SK-N-DZ (cell line): ENCODE data around the gene CTNNBL1.
A peak's percentile ranks its signal among the peaks of the same experiment; 100 is the strongest.

ENCODE experiments used
- DNase-seq: peaks from one replicate; pipeline ENCODE4 v3.0.0-alpha.2; 2015; ENCODE audit warnings: low spot score

The CTNNBL1 gene

DNA sequence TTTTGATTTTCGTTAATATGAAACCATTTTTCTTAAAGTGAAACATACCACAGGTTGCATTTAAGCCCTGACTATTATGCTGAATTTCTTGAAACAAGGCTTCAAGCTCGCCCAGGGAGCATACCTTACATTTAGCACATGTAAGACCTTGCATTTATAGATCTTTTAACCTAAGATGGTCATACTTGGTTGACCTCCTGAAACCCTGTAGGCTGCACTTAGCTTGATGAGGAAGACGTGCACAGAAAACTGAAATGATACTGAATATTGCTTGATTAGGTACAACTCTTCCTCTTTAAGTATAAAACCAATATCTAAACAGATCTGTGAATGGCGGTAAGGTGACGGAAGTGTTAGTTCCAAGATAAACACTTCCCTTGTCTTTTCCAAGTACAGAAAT, 82.2 kb downstream of the CTNNBL1 start:
- no peak for DNase-seq

DNA sequence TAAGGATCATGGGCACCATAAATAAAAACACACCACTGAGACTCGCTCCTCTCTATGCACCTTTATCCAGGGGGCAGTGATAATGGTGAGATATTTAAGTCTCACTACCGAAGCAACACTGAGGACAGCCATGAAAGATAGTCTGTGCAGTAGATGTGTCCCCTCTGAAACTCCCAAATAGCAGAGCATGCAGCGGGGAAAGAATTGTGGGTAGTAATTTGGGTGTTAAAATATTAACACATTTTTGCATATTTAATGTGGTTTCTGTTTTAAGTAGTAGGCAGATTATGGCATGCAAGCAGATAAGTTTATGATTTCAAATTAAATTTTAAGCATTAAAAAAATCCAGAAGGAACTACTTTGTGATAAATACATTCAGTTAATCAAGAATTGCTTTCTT, 82.7 kb downstream of the CTNNBL1 start:
- no peak for DNase-seq

DNA sequence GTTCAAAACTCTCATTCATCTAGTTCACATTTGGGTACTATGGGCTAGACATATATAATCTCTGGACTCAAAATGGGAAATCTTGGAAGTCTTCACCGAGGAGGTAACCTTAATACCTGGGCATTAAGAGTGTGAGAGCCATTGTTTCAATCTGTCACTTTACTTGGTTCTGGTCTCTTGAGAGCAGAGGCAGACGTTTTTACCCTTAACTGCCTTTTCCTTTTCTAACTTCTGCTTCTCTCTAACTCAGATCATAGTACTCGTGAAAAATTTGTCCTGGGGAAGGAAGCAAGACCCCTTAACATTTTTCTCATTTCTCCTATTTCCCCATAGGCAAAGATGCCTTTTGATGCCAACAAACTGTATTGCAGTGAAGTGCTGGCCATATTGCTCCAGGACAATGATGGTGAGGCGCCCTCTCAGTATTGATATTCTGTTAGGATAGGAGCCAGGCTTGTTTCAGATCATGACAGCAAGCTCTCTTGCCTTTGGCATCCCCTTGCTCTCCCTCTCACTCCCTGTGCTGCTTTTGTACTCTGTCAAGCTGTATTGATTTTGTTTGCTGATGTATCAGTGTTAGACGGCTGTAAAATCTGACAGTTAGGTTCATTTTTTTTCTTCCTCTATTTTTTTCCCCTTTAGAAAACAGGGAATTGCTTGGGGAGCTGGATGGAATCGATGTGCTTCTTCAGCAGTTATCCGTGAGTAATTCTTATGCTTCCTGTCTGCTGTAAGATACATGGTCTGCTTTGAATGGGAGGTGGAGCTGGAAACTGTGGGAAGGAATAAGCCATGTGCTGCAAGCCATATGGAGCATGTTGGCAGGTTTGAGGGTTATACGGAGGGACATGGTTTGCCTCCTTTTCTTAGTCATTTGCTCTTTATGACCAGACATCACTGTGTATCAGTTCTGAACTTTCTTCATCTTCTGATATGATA, 83.5 kb downstream of the CTNNBL1 start:
- no peak for DNase-seq

DNA sequence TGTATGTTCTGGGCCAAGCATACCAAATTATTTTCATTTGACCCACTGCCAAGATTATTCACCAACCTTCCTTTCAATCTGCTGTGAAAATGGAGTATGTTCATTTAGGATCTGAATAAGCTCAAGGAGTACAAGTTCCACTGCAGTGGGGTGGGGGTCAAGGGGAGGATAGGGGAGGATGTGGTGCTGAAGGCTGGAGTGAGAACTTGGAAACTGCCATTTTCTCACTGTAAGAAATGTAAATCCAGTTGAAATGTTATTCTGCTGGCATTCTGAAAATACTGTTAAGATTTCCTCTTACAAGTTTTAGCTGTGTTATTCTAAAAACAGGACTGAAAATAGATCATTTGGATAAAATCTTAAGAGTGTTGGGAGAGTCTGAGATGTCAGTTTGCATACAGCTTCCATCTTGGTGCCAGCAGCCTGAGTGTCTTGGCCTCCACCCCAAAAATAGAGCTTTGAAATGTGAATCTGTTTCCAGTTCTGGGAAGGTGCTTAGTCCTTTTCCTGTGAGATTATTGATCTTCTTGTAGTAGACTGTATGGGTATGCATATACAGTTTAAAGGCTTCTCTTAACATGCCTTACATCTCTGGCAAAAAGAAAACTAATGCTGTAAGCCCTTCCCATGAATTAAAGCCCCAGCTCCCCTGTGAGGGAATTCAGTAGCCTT, 84.3 kb downstream of the CTNNBL1 start:
- no peak for DNase-seq

DNA sequence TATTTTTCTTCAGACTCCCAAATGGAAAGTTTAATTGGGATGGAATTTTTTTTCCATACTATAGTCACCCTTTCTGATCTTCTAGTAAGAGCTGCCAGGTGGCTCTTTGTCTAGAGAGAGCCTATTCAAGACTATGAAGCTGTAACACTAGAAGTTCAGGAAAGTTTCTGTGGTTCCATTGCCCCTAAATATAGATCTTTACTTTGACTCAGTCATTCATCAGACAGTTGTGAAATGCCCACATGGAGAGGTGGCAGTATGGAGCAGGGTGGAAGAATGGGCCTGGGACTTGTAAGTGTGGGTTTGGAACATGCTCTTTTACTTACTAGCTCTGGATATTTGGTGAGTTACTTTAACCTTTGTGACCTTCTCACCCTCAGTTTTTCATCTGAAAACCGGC, 87.8 kb downstream of the CTNNBL1 start:
- DNase-seq, result no peak

DNA sequence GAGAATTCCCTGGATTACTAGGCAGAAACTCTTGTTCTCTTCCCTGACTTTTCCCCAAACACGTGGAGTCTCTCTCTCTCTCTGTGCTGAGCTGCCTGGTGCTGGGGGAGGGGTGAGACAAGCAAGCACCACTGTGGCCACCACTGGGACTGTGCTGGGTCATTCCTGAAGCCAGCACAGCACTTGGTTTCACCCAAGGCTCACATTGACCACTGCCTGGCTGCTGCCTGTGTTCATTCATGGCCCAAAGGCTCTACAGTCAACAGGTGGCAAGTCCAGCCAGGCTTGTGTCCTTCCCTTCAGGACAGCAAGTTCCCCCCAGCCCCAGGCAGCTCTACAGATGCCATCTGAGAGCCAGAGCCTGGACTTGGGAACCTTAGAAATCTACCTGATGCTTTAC, 92.2 kb downstream of the CTNNBL1 start:
- no peak for DNase-seq

DNA sequence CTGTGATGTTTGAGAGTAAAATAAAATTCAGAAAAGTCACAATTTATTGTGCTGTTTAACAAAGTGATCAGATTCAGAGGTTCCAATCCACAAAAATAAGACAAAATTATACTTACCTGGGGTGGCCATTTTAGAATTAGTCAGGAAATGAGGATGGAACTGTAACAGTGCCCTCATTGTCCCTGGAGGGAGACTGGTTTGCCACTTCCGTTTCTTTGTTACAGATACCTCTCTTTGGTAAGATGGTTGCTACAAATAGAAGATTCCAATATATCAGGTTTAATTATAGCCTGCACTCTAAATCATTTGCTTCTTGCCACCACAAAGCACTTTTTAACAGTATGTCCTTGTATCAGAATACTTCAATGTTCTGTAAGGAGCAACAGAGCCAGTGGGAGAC, 95.6 kb downstream of the CTNNBL1 start:
- DNase-seq, result no peak

DNA sequence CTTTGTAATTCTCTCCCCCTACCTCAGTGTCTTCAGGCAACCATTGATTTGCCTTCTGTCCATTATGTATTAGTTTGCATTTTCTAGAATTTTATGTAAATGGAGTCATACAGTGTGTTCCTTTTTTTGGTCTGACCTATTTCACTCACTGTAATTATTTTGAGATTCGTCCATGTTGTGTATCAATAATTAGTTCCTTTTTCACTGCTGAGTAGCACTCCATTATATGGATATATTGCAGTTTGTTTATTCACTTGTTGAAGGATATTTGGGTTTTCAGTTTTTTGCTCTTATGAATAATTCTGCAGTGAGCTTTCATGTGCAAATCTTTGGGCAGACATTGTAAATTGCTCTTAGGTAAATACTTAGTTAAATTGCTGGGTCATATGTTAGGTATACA, 97.1 kb downstream of the CTNNBL1 start:
- no peak for DNase-seq

DNA sequence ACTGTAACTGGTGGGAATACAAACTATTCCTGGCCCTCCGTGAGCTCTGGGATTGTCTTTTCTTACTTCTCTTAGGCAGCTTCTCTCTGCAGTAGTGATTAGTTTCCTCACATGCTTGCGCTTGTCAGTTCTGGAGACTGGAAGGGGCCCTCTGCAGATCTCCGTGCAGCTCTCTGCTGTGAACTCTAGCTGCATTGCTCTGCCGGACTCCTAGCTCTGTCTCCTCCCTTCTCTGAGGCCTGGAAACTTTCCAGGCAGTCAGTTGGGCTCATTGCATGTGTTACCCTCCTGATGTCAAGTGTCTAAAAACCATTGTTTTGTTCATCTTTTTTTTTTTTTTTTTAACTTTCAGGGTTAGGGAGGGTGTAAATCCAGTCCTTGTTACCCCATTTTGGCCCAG, 102.3 kb downstream of the CTNNBL1 start:
- no peak for DNase-seq

DNA sequence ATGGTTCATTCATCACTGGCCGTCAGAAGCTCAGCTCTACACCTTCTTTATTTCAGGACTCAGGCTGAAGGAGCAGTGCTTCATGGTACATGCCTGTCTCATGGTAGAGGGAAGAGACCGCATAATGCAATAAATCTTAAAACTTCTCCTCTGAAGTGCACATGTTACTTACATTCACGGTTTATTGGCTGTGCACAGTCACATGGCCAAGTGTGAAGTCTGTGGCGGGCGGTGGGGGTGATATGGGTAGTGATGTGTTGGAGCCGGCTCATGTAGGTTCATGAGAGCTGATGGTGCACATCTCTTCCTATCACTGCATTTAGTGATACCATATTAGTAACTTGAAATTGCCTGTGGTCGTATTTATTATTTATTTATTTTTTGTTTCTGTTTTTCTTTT, 102.9 kb downstream of the CTNNBL1 start:
- no peak for DNase-seq

DNA sequence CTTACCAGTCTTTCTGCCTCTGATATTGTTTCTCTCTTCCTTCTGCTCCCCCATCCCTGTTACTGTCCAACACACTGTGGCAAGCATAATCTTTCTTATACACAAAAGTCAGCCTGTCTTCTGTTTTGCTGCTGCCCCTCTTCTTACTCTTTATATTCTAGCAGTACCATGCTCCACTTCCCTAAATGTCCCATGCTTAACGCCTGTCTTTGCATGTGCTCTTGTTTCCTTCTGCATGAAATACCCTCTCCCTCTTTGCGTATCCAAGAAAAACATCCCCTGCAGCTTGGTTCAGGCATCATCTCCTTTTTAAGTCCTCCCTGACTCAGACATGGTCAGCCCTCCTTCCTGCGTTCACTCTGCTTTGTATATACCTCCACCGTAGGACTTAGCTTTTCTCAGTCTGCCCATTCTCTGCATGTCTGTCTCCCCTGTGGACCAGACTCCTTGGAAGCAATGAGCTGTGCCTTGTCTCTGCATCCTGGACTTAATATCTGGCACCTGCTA, 103.9 kb downstream of the CTNNBL1 start:
- no peak for DNase-seq

DNA sequence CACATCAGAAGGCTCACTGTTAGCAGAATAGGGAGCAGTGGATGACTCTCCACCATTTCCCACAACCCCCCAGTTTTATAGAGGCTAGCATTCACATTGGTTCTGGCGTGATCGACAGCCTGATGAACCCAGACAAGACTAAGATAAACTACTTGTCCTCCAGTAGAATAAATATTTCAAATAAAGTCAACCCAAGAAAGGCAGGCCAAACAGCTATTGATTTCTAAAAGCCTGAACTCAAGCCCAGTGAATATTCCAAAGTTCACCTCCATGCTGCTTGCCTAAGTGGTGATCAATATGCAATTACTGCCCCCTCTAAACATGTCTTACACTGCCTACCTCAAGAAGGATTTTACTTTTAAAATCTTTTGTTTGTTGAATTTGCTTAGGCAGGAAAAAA, 104.5 kb downstream of the CTNNBL1 start:
- DNase-seq, result no peak

DNA sequence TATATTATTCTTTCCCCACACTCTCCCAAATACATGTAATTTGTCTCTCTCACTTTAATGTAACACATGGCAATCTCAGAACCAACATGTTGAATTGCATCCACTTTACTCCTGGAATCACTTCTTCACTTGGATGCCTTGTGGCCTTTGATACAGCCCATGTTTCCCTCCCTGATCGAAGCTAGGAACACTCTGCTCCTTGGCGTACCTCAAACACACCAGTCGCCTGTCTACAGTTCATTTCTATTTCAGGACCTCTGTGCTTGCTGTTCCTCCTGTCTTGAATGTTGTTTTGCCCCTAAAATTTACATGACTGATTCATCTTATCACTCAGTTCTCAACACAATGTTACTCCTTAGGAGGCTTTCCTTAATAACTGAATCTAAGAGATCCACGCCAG, 106.8 kb downstream of the CTNNBL1 start:
- no peak for DNase-seq

DNA sequence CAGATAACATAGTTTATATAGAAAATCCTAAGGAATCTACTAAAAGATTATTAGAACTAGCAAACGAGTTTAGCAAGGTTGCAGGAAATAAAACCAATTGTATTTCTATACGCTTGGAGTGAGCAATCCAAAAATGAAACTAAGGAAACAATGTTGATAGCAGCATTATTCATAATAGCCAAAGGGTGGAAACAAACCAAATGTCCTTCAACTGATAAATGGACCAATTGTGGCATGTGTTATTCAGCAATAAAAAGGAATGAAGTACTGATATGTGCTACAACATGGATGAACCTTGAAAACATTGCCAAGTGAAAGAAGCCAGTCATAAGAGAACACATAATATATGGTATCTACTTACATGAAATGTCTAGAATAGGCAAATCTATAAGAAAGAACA, 108.1 kb downstream of the CTNNBL1 start:
- no peak for DNase-seq

DNA sequence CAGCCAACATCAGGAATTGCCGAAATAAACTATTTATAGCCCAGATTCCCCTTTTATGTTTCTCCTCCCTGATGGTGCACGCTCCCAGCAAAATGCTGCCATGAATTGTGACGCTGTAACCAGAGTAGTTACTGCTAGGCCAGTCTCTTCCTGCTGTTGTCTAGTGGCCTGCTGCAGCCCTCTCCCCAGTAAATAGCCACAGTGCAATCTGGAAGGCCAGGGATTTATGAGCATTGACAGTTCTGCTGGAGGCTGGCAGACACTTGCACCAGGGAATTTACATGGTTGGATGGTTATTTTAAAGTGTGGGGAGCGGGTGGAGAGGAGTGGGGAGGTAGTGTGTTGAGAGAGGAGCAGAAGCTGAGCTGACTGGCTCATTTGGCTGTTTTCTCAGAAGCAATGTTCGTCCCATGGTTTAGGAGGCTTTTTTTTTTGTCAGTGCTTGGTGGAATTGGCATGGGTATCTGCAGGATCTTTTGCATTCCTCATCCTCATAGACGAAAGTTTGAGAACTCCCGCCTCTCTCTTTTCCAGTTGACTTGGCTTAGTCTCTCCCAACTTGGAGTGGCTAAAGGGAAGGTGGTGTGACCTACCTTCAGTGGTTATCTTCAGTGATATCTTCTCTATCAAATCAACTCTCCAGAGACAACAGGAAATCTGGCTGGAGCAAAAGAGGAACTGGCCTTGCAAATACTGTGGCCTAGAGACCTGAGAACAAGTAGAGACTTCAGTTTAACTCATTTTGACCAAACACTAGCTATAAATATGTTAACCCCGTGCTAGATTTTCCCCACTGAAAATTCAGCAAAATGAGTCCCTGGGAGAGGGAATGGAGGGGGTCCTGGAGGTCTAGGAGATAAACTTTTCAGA, 109.8 kb downstream of the CTNNBL1 start:
- DNase-seq, result peak; percentile 63

DNA sequence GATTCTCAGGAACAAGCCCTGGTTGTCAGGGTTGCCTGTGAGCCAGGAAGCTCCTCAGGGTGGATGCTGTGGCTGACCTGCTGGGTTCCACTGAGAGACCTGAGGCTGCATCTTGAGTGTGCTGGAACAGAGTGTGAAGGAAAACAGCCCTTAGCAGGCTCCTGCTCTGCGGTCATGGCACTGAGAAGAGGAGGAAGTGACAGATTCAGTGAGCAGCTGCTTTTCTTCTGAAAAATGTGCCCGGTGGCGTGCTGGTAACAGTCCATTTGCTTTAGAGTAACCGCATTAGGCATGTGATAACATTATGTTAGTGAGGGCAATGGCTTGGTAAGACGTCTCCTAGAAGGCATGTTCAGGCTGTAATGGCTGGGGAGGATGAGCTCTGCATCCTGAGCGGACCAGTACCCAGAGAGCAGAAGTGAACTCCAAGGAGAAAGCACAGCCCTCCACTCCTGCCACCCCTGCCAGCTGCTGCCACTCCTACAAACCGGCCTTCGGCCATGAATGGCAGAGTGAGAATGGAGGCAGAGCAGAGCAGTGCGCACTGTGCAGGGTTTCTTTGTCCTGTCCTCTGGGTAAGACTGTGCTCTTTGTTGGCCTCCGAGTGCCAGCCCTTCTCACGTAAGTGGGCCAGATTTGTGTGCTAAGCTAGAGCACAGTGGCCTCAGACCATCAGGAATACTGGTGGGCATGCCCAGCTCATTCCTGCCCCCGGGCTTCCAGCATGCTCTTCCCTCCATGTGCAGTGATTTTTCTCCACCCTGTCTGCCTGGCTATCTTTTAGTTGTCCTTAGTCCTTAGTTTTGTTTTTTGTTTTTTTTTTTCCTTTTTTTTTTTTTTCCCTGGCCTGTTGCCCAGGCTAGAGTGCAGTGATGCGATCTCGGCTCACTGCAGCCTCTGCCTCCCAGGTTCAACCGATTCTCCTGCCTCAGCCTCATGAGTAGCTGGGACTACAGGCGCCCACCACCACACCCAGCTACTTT, 111.0 kb downstream of the CTNNBL1 start:
- DNase-seq, result peak; percentile 72

DNA sequence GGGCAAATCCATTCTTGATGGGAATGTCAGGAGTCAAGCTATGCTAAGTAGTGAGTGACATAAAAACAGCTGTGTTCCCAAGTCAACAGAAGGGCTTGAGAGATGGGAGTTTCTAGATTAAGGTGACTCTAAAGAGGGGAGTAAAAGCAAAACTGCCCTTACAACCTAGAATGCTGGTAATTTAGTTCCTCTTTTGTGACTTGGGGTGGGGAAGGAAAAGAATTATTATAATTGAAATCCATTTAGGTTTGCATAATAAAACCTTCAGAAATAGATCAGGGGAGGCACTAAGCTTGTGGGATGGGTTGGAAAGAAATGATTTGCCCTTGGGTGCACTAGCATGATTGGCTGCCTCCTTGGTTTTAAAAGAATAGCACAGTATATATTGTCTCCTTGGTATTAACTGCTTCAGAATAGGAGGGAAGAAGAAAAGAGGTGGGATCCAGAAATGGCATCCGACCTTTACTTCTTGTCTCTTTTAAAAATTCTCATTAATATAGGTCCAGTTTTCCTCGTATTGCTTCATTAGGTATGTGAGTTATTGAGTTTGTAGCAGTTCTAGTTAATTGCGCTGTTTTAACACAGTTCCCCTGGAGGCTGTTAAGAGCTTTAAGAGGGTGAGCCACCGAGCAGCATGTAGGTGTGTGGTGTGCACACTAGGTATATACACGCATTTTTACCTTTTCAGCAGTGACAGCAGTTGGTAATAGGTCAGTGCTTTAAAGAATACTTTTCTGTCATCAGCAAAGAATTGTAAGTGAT, 113.8 kb downstream of the CTNNBL1 start:
- no peak for DNase-seq

DNA sequence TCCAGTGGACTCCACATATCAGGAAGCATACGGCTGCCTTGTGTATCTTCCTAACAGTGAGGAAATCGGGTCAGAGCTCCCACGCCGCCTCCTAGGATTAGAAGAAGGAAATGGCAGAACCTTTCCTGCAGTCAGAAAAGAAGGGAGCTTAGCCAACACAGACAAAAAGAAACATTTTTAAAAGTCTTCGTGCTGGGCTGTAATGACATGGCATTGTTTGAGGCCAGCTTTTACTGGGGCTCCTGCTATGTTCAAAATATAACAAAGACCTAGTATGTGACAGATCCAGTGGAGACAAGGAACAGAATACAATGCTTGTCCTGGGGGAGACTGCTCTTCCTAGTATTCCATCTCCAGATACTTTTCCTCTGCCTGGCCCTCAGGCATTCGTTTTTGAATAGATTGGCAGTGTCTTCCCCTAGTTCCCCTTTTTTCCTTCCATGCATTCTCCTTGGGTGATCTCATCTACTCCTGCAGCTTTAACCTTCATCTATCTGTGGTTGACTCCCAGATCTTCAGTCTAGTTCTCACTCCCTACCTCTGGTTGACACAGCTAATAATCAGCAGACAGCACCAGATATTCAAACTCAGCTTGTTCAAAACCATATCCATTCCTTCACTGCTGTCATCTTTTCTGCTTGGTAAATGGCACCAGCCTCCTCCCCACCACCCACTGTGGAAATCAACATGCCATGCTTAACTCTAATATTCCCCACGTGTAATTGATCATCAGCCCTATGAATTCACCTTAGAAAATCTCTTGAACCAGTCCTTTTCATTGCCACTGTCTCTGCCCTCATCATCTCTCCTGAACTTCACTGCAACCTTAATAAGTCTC, 114.6 kb downstream of the CTNNBL1 start:
- no peak for DNase-seq

DNA sequence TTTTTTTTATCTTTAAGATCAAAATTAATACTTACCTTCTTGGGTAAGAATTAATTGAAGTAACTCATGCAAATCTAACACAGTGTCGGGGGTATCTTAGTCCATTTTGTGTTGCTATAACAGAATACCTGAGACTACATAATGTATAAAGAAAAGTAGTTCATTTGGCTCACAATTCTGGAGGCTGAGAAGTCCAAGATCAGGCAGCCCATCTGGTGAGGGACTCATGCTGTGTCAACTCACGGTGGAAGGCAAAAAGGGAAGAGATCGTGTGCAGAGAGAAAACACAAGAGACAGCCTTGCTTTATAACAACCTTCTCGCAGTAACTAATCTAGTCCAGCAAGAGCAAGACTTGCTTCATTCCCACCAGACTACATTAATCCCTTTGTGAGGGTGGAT, 116.2 kb downstream of the CTNNBL1 start:
- DNase-seq, result no peak
